ENCODE data around the gene OSCAR. TPM values are rescaled to one million over a fixed set of nuclear protein-coding genes. Genes with fewer than 3 reads are reported as not detected.

Gene OSCAR
- total RNA-seq = 0.33 and 0.39 TPM in 2 replicates

GRCh38 chr19:54100561-54100960 lies at the start of gene OSCAR:
OSCAR (minus strand) TSS chr19:54100803; CDS start chr19:54100792, 11 bp downstream.

GRCh38 chr19:54137699-54138488 lies 37.3 kb upstream of the OSCAR start, which contains the start of gene CNOT3:
CNOT3 (plus strand) TSS chr19:54137762; CDS start chr19:54142979, 5,217 bp downstream.

DNA sequence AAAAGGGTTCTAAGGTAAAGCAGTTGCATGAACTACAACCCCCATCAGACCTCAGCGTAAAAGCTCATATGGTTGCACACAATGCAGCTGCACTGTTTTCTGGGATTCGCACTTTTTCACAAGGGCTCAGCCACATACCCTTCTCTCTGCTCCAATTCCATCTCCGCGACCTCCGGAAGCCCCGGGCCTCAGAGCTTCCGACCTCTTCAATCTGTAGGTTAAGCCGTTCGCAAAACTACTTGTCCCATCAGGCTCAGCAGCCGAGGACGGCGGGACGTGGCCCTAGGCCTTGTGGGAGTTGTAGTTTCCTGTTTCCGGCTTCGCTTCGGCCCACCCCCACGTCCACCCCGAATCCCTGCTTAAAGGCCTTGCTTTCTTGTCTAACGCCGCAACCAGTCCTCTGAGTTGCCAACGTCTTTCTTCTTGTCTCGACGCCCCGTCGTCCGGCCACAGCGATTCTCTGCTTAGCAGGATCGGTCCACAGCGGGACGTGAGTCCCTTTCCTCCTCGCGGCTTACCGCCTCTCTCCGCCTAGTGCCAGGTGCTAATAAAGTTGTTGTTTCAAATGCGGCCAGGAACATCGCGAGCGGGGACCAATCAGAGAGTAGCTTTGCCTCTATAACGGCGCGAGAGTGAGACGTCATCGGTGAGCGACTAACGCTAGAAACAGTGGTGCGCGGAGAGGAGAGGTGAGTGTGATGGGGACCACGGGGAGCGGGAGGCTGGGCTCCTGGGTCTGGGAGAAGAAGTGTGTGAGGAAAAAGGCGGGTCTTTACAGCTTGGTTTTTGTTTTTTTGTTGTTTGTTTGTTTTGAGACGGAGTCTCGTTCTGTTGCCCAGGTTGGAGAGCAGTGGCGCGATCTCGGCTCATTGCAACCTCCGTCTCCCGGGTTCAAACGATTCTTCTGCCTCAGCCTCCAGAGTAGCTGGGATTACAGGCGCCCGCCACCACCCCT lies 14.8 kb upstream of the OSCAR start, which contains the start of the genes PRPF31 and TFPT:
PRPF31 (plus strand) TSS at position 646 of the 955 bp plus-strand sequence. CDS start 2,525 bp downstream, outside the sequence.
TFPT (minus strand) TSS at position 549 of the 955 bp plus-strand sequence; CDS start at position 161, 388 bp downstream.

DNA sequence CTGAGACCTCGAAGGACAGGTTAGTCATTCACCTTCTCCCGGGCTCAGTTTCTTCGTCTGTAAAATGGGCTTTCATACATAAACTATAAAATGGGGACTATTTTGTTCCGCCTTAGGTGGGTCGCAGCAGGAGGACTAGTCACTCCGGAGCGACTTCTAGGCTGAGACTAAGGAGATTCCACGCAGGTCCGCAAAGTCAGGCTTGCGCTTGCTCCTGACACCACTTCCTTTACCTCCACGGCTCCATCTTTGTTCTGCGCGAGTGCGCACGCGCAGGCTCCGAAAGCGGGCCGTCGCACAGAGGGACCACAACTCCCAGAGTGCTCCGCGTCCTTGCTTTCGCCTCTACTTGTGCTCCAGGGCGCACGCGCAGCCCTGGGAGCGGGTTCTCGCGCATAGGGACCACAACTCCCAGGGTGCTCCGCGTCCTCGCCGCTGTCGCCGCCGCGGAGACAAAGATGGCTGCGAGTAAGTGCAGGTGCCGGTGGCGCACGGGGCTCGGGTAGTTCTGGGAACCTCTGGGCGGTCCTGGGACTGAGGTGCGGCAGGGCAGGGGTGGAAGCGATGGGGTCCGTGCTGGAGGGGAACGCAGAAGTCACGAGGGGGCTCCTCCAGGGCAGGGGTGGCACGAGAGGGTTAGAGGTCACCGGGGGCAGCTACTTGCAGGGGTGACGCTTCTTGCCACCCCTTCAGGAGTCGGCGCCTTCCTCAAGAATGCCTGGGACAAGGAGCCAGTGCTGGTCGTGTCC lies 2.0 kb upstream of the OSCAR start, which contains the start of gene NDUFA3:
NDUFA3 (plus strand) TSS at position 435 of the 749 bp plus-strand sequence; CDS start at position 459, 24 bp downstream.

DNA sequence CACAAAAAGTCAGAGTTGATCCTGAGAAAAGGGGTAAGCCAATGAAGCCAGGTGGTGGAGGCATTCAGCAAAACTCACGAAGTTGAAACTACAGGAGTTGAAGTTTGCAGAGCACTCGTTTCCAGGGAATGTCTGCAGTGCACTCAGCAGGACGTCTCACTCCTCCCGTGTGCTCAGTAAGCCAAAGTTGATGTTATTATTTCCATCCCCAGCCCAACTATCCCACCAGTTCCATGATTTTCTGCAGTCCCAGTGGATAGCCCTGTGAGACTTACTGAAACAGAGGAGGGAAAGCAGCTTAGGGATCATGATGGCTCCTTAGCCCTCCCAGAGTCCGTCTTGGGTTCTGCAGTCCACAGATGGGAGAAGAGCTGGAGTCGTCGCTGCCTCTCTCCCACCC lies 19.6 kb downstream of the OSCAR start, which contains the start of gene TARM1:
TARM1 (minus strand) TSS at position 334 of the 400 bp plus-strand sequence; CDS start at position 309, 25 bp downstream.

DNA sequence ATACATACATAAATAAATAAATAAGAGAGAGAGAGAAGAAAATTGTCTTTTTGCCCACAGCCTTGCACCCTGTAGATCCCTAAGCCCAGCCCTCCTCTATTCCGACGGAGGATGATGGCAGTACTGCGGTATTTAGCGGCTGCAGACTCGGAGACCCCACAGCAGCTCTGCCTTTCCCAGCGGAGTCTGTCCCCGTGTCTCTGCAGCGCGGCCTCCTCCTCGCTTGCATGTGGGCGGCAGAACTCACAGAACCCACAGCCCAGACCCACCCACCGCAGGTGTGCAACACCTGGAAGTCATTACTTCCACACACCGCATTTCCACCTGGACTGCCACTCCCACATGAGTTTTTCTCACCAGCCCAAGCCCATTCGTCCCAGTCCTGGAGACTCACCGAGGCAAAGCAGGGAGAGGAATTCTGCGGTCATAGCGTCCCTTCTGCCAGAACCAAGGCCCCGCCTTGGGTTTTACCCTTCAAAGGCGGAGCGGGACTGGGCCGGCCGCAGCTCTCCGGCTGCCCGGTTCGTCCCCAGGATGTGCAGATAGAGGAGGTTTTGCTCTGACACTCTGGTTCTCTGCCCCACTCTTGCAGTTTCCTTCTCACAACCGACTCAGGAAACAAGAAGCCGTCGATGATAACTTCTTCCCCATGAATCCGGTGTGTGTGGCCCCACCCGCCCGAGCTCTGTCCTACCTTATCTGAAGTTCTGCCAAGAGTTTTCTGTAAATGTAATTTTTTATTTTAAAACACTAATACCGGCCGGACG lies 37.1 kb downstream of the OSCAR start, which contains the start of gene VSTM1:
VSTM1 (minus strand) TSS at position 548 of the 767 bp plus-strand sequence; CDS start at position 428, 120 bp downstream.

Other genes starting within 250 kb of the OSCAR start
- gene MYADM, start 232.9 kb downstream of the OSCAR start, total RNA-seq = 15.7 and 22.9 TPM in 2 replicates
- not detected in 2 replicates for gene PRKCG, start 218.6 kb downstream of the OSCAR start, total RNA-seq
- not detected in 2 replicates for gene CACNG7, start 191.5 kb downstream of the OSCAR start, total RNA-seq
- gene CACNG8, start 137.9 kb downstream of the OSCAR start, total RNA-seq = not detected in 2 replicates
- gene CACNG6, start 109.2 kb downstream of the OSCAR start, total RNA-seq = not detected in 2 replicates
- not detected in 2 replicates for gene VSTM1, start 36.9 kb downstream of the OSCAR start, total RNA-seq
- gene TARM1, start 19.4 kb downstream of the OSCAR start, total RNA-seq = not detected in 2 replicates
- gene NDUFA3, start 2.1 kb upstream of the OSCAR start, total RNA-seq = 13.0 and 14.6 TPM in 2 replicates
- gene TFPT, start 14.9 kb upstream of the OSCAR start, total RNA-seq = 9.5 and 10.6 TPM in 2 replicates
- gene PRPF31, start 15.0 kb upstream of the OSCAR start, total RNA-seq = 45.9 and 57.4 TPM in 2 replicates
- 13.3 and 15.8 TPM in 2 replicates for gene CNOT3, start 37.0 kb upstream of the OSCAR start, total RNA-seq
- 3.1 and 6.3 TPM in 2 replicates for gene LENG1, start 58.9 kb upstream of the OSCAR start, total RNA-seq
- gene TMC4, start 72.4 kb upstream of the OSCAR start, total RNA-seq = 0.11 and 5.5 TPM in 2 replicates
- gene MBOAT7, start 88.8 kb upstream of the OSCAR start, total RNA-seq = 72.2 and 76.8 TPM in 2 replicates
- 89.5 and 106 TPM in 2 replicates for gene TSEN34, start 90.5 kb upstream of the OSCAR start, total RNA-seq
- 1,297 and 1,995 TPM in 2 replicates for gene RPS9, start 100.1 kb upstream of the OSCAR start, total RNA-seq
- gene LILRB3, start 122.2 kb upstream of the OSCAR start, total RNA-seq = not detected in 2 replicates
- gene LILRA6, start 142.0 kb upstream of the OSCAR start, total RNA-seq = not detected in 2 replicates
- not detected in 2 replicates for gene LILRB5, start 156.5 kb upstream of the OSCAR start, total RNA-seq
- gene LILRB2, start 180.3 kb upstream of the OSCAR start, total RNA-seq = not detected in 2 replicates
- gene LILRA5, start 212.4 kb upstream of the OSCAR start, total RNA-seq = not detected in 2 replicates
- gene LILRA4, start 238.4 kb upstream of the OSCAR start, total RNA-seq = not detected in 2 replicates

Measured in placental epithelial cell (primary cell).